Mesothelial cell of epicardium (in vitro differentiated cells): Measurements from ENCODE around the gene MAN1B1. TPM values are rescaled to one million over a fixed set of nuclear protein-coding genes. Genes with fewer than 3 reads are reported as not detected.

ENCODE experiments used
- DNase-seq, 2 experiments: peaks; one replicate each; pipeline ENCODE4 v3.0.0; 2021; ENCODE audit warnings: low spot score in 2 of 2; ENCODE audit not compliant: unreplicated experiment in 2 of 2
- H3K27ac Mint-ChIP-seq: 2 replicates; pipeline ENCODE4 v1.8.0; 2021; ENCODE audit warnings: mixed read lengths
- H3K27me3 Mint-ChIP-seq: 2 replicates; pipeline ENCODE4 v1.8.0; 2021; ENCODE audit warnings: low read depth, mixed read lengths
- H3K36me3 Mint-ChIP-seq: 2 replicates; pipeline ENCODE4 v1.8.0; 2021; ENCODE audit warnings: mixed read lengths
- H3K4me1 Mint-ChIP-seq: 2 replicates; pipeline ENCODE4 v1.8.0; 2021; ENCODE audit warnings: mixed read lengths
- H3K4me3 Mint-ChIP-seq: 2 replicates; pipeline ENCODE4 v1.8.0; 2021; ENCODE audit warnings: mild to moderate bottlenecking, moderate library complexity, mixed read lengths
- H3K9me3 Mint-ChIP-seq: 2 replicates; pipeline ENCODE4 v1.8.0; 2021; ENCODE audit warnings: mixed read lengths
- CTCF ChIP-seq: fragments of 200-600 bp; sonication (generic); IDR thresholded peaks from one replicate; pipeline ENCODE4 v1.5.0; 2021; ENCODE audit warnings: antibody characterized with exemption; ENCODE audit not compliant: unreplicated experiment
- total RNA-seq: library from RNA; stranded (reverse); gene quantifications from 3 replicates; pipeline ENCODE4 v1.2.1, GENCODE V29; 2021

MAN1B1 gene
- total RNA-seq, 1 donor from 2014 or later = 65.1 TPM

- no peak overlapping the region for H3K27ac Mint-ChIP-seq
- H3K4me1 Mint-ChIP-seq = peaks cover 8% of the 10 kb centered on the region
- no peak for TF ChIP-seq CTCF
- H3K9me3 Mint-ChIP-seq = no peaks in the 10 kb centered on the region
- H3K27me3 Mint-ChIP-seq = peaks cover 87% of the 10 kb centered on the region
- H3K36me3 Mint-ChIP-seq = no peaks in the 10 kb centered on the region
- no peak for DNase-seq
- H3K4me3 Mint-ChIP-seq = no peak overlapping the region
These were observed 35.5 kb upstream of the MAN1B1 start for GRCh38 chr9:137051145-137051724.

- Mint-ChIP-seq H3K9me3 (no peaks in the 10 kb centered on the region), H3K36me3 (no peaks in the 10 kb centered on the region), H3K27me3 (peaks cover 84% of the 10 kb centered on the region), H3K27ac (no peak overlapping the region), H3K4me1 (peaks cover 8% of the 10 kb centered on the region), H3K4me3 (no peak overlapping the region)
- no peak for DNase-seq
- TF ChIP-seq CTCF = no peak
These were observed 34.5 kb upstream of the MAN1B1 start for GRCh38 chr9:137052293-137052692.

GRCh38 chr9:137052998-137053943 is 33.5 kb upstream of the MAN1B1 start:
- Mint-ChIP-seq H3K27me3 (peaks cover 85% of the 10 kb centered on the region), H3K9me3 (no peaks in the 10 kb centered on the region), H3K36me3 (no peaks in the 10 kb centered on the region), H3K4me1 (peaks cover 8% of the 10 kb centered on the region), H3K27ac (no peak overlapping the region), H3K4me3 (peak overlapping the region; percentile 31)
- no peak for DNase-seq
- TF ChIP-seq CTCF = no peak

- TF ChIP-seq CTCF = no peak
- Mint-ChIP-seq H3K27ac (no peak within 1 kb of the TSS), H3K27me3 (peaks cover 86% of the 10 kb centered on the region), H3K9me3 (no peaks in the 10 kb centered on the region), H3K36me3 (no peaks in the 10 kb centered on the region), H3K4me3 (peak within 1 kb of the TSS; percentile 31), H3K4me1 (peaks cover 8% of the 10 kb centered on the region)
- DNase-seq = no peak
These were observed 32.5 kb upstream of the MAN1B1 start, which contains the start of gene ENTPD2 for GRCh38 chr9:137053944-137054931. Gene ENTPD2 (minus strand): TSS chr9:137054061. CDS start chr9:137053997, 64 bp downstream.

- H3K4me3 Mint-ChIP-seq = no peak overlapping the region
- no peaks in the 10 kb centered on the region for H3K9me3 Mint-ChIP-seq
- no peak for TF ChIP-seq CTCF
- peaks cover 8% of the 10 kb centered on the region for H3K4me1 Mint-ChIP-seq
- no peak for DNase-seq
- no peaks in the 10 kb centered on the region for H3K36me3 Mint-ChIP-seq
- peaks cover 79% of the 10 kb centered on the region for H3K27me3 Mint-ChIP-seq
- no peak overlapping the region for H3K27ac Mint-ChIP-seq
These were observed 31.8 kb upstream of the MAN1B1 start for GRCh38 chr9:137054932-137055384.
